ENCODE data around the gene EFCC1. TPM values are rescaled to one million over a fixed set of nuclear protein-coding genes. Genes with fewer than 3 reads are reported as not detected.

EFCC1 gene
- total RNA-seq, 1 experiment from 2014 or later = 0.08 TPM

DNA sequence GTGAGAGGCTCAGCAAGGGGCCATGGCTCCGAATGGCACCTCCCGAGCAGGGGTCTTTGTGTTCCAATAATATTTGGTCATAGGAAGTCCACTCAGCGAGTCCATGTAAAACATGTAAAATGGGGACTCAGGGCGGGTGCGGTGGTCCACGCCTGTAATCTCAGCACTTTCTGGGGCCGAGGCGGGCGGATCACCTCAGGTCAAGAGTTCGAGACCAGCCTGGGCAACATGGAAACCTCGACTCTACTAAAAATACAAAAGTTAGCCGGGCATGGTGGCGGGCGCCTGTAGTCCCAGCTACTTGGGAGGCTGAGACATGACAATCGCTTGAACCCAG lies 26.4 kb downstream of the EFCC1 start:
- H3K27me3 ChIP-seq = no peaks in the 10 kb centered on the region

GRCh38 chr3:129028866-129029265 lies 27.8 kb downstream of the EFCC1 start:
- H3K27me3 ChIP-seq = no peaks in the 10 kb centered on the region
- H3K4me1 ChIP-seq = peaks cover 17% of the 10 kb centered on the region
- no peaks in the 10 kb centered on the region for H3K36me3 ChIP-seq
- DNase-seq = no peak
- no peaks in the 10 kb centered on the region for H3K9me3 ChIP-seq (replicated peaks)
- H3K4me3 ChIP-seq = no peak overlapping the region
- H3K27ac ChIP-seq = no peak overlapping the region

More for the DNA sequence above, 26.4 kb downstream of the EFCC1 start:
- Histone ChIP-seq H3K4me1 (peaks cover 14% of the 10 kb centered on the region), H3K9me3 (replicated peaks) (no peaks in the 10 kb centered on the region), H3K36me3 (no peaks in the 10 kb centered on the region), H3K27ac (no peak overlapping the region), H3K4me3 (peak overlapping the region; percentile 20; the same call in 1 of the 2 replicates)
- no peak for DNase-seq

- H3K4me3 ChIP-seq = no peak overlapping the region
- H3K4me1 ChIP-seq = peaks cover 17% of the 10 kb centered on the region
- no peak for DNase-seq
- no peaks in the 10 kb centered on the region for H3K27me3 ChIP-seq
- no peak overlapping the region for H3K27ac ChIP-seq
- no peaks in the 10 kb centered on the region for H3K36me3 ChIP-seq
- H3K9me3 ChIP-seq (replicated peaks) = no peaks in the 10 kb centered on the region
Measured at GRCh38 chr3:129030611-129031010, 29.5 kb downstream of the EFCC1 start.

GRCh38 chr3:129031476-129032215 lies 30.5 kb downstream of the EFCC1 start:
- Histone ChIP-seq H3K36me3 (no peaks in the 10 kb centered on the region), H3K9me3 (replicated peaks) (no peaks in the 10 kb centered on the region), H3K27me3 (no peaks in the 10 kb centered on the region), H3K4me1 (peaks cover 17% of the 10 kb centered on the region), H3K27ac (no peak overlapping the region; the same call in 1 of the 2 replicates), H3K4me3 (no peak overlapping the region)
- DNase-seq = peak; percentile 47 to 57

- Histone ChIP-seq H3K27me3 (no peaks in the 10 kb centered on the region), H3K9me3 (replicated peaks) (no peaks in the 10 kb centered on the region), H3K36me3 (no peaks in the 10 kb centered on the region), H3K4me3 (no peak overlapping the region), H3K4me1 (peaks cover 15% of the 10 kb centered on the region), H3K27ac (no peak overlapping the region)
- DNase-seq = peak; percentile 37
Measured at GRCh38 chr3:129032716-129033115, 31.6 kb downstream of the EFCC1 start.

- H3K36me3 ChIP-seq = no peaks in the 10 kb centered on the region
- no peak for DNase-seq
- no peaks in the 10 kb centered on the region for H3K9me3 ChIP-seq (replicated peaks)
- no peaks in the 10 kb centered on the region for H3K27me3 ChIP-seq
- H3K27ac ChIP-seq = no peak overlapping the region
- H3K4me3 ChIP-seq = no peak overlapping the region
- peaks cover 15% of the 10 kb centered on the region for H3K4me1 ChIP-seq
Measured at GRCh38 chr3:129033151-129033550, 32.0 kb downstream of the EFCC1 start.

- Histone ChIP-seq H3K9me3 (replicated peaks) (no peaks in the 10 kb centered on the region), H3K27ac (no peak overlapping the region), H3K4me3 (no peak overlapping the region), H3K27me3 (no peaks in the 10 kb centered on the region), H3K36me3 (no peaks in the 10 kb centered on the region), H3K4me1 (peaks cover 16% of the 10 kb centered on the region)
- no peak for DNase-seq
Measured at GRCh38 chr3:129033633-129034321, 32.7 kb downstream of the EFCC1 start.

GRCh38 chr3:129034642-129035041 lies 33.5 kb downstream of the EFCC1 start:
- DNase-seq = peak; percentile 19 to 38
- Histone ChIP-seq H3K27ac (no peak overlapping the region), H3K4me3 (no peak overlapping the region), H3K27me3 (no peaks in the 10 kb centered on the region), H3K4me1 (peaks cover 24% of the 10 kb centered on the region), H3K36me3 (no peaks in the 10 kb centered on the region), H3K9me3 (replicated peaks) (no peaks in the 10 kb centered on the region)

DNA sequence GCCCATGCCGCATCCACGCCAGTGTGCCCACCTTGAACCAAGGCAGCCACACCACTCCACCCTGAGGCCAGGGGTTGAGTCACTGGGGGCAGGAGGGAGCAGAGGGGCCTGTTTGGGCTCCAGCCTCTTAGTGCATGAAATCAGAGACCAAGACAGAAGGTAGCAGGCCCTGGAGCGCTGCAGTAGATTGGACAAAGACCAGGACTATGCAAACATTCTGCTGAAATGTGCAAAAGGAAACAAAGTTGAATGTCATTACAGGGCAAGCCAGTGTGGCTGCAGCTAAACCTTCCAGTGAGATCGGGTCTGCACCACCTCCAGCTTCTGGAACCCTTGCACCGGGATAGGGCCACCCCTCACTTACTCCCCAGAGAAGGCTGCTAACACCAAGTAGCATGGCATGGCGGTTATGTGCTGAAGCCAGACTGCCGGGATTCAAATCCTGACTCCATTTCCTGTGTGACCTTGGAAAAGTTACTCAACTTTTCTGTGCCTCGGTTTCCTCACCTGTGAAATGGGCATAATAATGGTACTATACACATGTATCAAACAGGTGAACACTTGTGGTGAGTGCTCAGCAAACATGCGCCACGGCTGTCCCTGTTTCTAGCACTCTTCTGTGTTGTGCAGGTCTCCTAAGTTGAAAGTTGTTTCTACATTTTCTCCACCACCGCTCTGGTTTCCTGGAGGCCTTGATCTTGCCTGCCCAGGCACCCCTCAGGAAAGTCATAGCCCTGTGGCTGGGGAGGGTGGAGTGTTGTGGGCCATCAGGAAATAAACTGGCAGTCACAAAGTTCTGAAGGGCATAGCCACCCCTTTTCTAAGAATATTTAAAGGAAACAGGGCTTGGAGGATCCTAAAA lies 34.5 kb downstream of the EFCC1 start:
- no peaks in the 10 kb centered on the region for H3K27me3 ChIP-seq
- no peak overlapping the region for H3K4me3 ChIP-seq
- no peak overlapping the region for H3K27ac ChIP-seq
- no peak for DNase-seq
- H3K36me3 ChIP-seq = no peaks in the 10 kb centered on the region
- H3K4me1 ChIP-seq = peaks cover 30% of the 10 kb centered on the region
- H3K9me3 ChIP-seq (replicated peaks) = no peaks in the 10 kb centered on the region

GRCh38 chr3:129036222-129037092 lies 35.4 kb downstream of the EFCC1 start:
- no peaks in the 10 kb centered on the region for H3K27me3 ChIP-seq
- no peaks in the 10 kb centered on the region for H3K9me3 ChIP-seq (replicated peaks)
- no peak for DNase-seq
- H3K4me1 ChIP-seq = peaks cover 27% of the 10 kb centered on the region
- H3K27ac ChIP-seq = no peak overlapping the region
- H3K36me3 ChIP-seq = no peaks in the 10 kb centered on the region
- H3K4me3 ChIP-seq = no peak overlapping the region

GRCh38 chr3:129037093-129037419 lies 36.0 kb downstream of the EFCC1 start:
- H3K4me1 ChIP-seq = peaks cover 21% of the 10 kb centered on the region
- no peaks in the 10 kb centered on the region for H3K9me3 ChIP-seq (replicated peaks)
- H3K27ac ChIP-seq = no peak overlapping the region
- H3K27me3 ChIP-seq = peaks cover 3% of the 10 kb centered on the region; the same call in 1 of the 2 replicates
- no peaks in the 10 kb centered on the region for H3K36me3 ChIP-seq
- H3K4me3 ChIP-seq = no peak overlapping the region
- no peak for DNase-seq

- no peak for DNase-seq
- peaks cover 6% of the 10 kb centered on the region; the same call in 1 of the 2 replicates for H3K27me3 ChIP-seq
- H3K9me3 ChIP-seq (replicated peaks) = no peaks in the 10 kb centered on the region
- H3K27ac ChIP-seq = no peak overlapping the region
- H3K36me3 ChIP-seq = no peaks in the 10 kb centered on the region
- H3K4me1 ChIP-seq = peaks cover 15% of the 10 kb centered on the region
- no peak overlapping the region for H3K4me3 ChIP-seq
Measured at GRCh38 chr3:129038121-129038855, 37.2 kb downstream of the EFCC1 start.

- H3K4me3 ChIP-seq = no peak overlapping the region
- H3K27me3 ChIP-seq = peaks cover 6% of the 10 kb centered on the region; the same call in 1 of the 2 replicates
- H3K4me1 ChIP-seq = peaks cover 15% of the 10 kb centered on the region
- H3K27ac ChIP-seq = no peak overlapping the region
- peak; percentile 93 for DNase-seq
- H3K9me3 ChIP-seq (replicated peaks) = no peaks in the 10 kb centered on the region
- H3K36me3 ChIP-seq = no peaks in the 10 kb centered on the region
Measured at GRCh38 chr3:129039271-129040038, 38.4 kb downstream of the EFCC1 start.
